ENCODE measurements around the gene PCDHA13.
"Not testable (repeated sequence)": the region's sequence is repeated elsewhere in the genome, so short reads cannot be mapped to it uniquely, and the experiment has no call there.

PCDHA13 gene, protein sequence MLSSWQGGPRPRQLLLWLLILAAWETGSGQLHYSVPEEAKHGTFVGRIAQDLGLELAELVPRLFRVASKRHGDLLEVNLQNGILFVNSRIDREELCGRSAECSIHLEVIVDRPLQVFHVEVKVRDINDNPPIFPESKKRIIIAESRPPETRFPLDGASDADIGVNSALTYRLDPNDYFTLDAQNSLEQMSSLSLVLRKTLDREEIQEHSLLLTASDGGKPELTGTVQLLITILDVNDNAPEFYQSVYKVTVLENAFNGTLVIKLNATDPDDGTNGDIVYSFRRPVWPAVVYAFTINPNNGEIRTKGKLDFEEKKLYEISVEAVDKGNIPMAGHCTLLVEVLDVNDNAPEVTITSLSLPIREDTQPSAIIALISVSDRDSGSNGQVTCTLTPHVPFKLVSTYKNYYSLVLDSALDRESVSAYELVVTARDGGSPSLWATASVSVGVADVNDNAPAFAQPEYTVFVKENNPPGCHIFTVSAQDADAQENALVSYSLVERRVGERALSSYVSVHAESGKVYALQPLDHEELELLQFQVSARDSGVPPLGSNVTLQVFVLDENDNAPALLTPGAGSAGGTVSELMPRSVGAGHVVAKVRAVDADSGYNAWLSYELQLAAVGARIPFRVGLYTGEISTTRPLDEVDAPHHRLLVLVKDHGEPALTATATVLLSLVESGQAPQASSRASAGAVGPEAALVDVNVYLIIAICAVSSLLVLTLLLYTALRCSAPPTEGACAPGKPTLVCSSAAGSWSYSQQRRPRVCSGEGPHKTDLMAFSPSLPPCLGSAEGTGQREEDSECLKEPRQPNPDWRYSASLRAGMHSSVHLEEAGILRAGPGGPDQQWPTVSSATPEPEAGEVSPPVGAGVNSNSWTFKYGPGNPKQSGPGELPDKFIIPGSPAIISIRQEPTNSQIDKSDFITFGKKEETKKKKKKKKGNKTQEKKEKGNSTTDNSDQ

DNA sequence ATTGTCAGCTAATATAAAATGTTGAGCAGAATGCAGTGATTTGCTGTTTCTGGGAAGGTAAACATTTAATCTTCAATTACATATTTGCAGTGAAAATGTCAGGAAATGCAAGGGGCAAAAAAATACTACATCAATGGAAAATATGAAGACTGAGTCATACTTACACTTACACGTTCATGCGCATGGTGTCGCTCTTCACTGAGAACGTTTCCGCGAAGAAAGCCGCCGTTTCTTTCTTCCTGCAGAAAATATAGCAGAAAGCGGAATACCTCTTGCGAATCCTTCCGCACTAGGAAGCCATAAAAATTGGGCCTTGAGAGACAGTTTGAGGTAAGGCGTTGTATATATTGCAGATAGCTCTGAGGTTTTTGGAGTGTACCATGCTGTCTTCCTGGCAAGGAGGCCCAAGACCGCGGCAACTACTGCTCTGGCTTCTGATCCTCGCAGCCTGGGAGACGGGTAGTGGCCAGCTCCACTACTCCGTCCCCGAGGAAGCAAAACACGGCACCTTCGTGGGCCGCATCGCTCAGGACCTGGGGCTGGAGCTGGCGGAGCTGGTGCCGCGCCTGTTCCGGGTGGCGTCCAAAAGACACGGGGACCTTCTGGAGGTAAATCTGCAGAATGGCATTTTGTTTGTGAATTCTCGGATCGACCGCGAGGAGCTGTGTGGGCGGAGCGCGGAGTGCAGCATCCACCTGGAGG lies at the start of gene PCDHA13:
TSS of gene PCDHA13 (plus strand) at position 236 of the 702 bp plus-strand sequence. CDS start at position 381, 145 bp downstream.
- no peak for DNase-seq (ENCODE audit: low read depth)

GRCh38 chr5:140833993-140834392 lies 47.9 kb upstream of the PCDHA13 start, which contains the start of gene PCDHA7:
TSS of gene PCDHA7 (plus strand) at chr5:140834269. CDS start at chr5:140834384, 115 bp downstream.
- DNase-seq (ENCODE audit: low read depth), result no peak

DNA sequence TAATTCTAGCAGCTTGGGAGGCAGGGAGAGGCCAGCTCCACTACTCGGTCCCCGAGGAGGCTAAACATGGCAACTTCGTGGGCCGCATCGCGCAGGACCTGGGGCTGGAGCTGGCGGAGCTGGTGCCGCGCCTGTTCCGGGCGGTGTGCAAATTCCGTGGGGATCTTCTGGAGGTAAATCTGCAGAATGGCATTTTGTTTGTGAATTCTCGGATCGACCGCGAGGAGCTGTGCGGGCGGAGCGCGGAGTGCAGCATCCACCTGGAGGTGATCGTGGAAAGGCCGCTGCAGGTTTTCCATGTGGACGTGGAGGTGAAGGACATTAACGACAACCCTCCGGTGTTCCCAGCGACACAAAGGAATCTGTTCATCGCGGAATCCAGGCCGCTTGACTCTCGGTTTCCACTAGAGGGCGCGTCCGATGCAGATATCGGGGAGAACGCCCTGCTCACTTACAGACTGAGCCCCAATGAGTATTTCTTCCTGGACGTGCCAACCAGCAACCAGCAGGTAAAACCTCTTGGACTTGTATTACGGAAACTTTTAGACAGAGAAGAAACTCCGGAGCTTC lies 47.4 kb upstream of the PCDHA13 start:
- not testable (repeated sequence) for DNase-seq (ENCODE audit: low read depth)

DNA sequence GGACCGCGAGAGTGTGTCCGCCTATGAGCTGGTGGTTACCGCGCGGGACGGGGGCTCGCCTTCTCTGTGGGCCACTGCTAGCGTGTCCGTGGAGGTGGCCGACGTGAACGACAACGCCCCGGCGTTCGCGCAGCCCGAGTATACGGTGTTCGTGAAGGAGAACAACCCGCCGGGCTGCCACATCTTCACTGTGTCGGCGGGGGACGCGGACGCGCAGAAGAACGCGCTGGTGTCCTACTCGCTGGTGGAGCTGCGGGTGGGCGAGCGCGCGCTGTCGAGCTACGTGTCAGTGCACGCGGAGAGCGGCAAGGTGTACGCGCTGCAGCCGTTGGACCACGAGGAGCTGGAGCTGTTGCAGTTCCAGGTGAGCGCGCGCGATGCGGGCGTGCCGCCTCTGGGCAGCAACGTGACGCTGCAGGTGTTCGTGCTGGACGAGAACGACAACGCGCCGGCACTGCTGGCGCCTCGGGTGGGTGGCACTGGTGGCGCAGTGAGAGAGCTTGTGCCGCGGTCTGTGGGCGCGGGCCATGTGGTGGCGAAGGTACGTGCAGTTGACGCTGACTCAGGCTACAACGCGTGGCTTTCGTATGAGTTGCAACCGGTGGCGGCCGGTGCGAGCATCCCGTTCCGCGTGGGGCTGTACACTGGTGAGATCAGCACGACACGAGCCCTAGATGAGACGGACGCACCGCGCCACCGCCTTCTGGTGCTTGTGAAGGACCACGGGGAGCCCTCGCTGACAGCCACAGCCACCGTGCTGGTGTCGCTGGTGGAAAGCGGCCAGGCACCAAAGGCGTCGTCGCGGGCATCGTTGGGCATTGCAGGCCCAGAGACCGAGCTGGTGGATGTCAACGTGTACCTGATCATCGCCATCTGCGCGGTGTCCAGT lies 46.1 kb upstream of the PCDHA13 start:
- no peak for DNase-seq (ENCODE audit: low read depth)

GRCh38 chr5:140840978-140841962 lies 40.7 kb upstream of the PCDHA13 start, which contains the start of gene PCDHA8:
TSS of gene PCDHA8 (plus strand) at chr5:140841187. CDS start at chr5:140841322, 135 bp downstream.
- DNase-seq (ENCODE audit: low read depth), result no peak

GRCh38 chr5:140842798-140843733 lies 38.9 kb upstream of the PCDHA13 start:
- no peak for DNase-seq (ENCODE audit: low read depth)

DNA sequence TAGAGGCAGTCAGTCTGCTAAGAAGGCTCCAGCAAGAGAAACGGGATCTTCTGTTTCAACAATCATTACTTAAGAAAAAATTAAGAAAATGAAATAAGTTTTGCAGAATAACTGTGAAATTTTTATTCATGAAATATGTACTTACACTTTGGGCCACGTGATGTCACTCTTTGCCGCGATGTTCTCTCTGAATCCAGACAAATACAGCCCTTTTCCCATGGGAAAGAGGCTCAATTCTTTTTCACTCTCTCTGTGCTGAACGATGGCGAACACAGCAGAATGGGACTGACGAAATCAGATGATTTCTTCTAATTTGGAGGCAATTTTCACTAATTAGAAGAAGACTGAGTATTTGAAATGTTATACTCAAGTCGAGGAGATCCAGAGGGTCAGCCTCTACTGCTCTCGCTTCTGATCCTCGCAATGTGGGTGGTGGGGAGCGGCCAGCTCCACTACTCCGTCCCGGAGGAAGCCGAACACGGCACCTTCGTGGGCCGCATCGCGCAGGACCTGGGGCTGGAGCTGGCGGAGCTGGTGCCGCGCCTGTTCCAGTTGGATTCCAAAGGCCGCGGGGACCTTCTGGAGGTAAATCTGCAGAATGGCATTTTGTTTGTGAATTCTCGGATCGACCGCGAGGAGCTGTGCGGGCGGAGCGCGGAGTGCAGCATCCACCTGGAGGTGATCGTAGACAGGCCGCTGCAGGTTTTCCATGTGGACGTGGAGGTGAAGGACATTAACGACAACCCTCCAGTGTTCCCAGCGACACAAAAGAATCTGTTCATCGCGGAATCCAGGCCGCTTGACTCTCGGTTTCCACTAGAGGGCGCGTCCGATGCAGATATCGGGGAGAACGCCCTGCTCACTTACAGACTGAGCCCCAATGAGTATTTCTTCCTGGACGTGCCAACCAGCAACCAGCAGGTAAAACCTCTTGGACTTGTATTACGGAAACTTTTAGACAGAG lies 33.5 kb upstream of the PCDHA13 start, which contains the start of gene PCDHA9:
TSS of gene PCDHA9 (plus strand) at position 244 of the 964 bp plus-strand sequence. CDS start at position 358, 114 bp downstream.
- DNase-seq (ENCODE audit: low read depth), result not testable (repeated sequence)

DNA sequence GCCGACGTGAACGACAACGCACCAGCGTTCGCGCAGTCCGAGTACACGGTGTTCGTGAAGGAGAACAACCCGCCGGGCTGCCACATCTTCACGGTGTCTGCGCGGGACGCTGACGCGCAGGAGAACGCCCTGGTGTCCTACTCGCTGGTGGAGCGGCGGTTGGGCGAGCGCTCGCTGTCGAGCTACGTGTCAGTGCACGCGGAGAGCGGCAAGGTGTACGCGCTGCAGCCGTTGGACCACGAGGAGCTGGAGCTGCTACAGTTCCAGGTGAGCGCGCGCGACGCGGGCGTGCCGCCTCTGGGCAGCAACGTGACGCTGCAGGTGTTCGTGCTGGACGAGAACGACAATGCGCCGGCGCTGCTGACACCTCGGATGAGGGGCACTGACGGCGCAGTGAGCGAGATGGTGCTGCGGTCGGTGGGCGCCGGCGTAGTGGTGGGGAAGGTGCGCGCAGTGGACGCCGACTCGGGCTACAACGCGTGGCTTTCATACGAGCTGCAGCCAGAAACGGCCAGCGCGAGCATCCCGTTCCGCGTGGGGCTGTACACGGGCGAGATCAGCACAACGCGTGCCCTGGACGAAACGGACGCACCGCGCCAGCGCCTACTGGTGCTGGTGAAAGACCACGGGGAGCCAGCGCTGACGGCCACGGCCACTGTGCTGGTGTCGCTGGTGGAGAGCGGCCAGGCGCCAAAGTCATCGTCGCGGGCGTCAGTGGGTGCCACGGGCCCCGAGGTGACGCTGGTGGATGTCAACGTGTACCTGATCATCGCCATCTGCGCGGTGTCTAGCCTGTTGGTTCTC lies 31.9 kb upstream of the PCDHA13 start:
- DNase-seq (ENCODE audit: low read depth), result not testable (repeated sequence)

DNA sequence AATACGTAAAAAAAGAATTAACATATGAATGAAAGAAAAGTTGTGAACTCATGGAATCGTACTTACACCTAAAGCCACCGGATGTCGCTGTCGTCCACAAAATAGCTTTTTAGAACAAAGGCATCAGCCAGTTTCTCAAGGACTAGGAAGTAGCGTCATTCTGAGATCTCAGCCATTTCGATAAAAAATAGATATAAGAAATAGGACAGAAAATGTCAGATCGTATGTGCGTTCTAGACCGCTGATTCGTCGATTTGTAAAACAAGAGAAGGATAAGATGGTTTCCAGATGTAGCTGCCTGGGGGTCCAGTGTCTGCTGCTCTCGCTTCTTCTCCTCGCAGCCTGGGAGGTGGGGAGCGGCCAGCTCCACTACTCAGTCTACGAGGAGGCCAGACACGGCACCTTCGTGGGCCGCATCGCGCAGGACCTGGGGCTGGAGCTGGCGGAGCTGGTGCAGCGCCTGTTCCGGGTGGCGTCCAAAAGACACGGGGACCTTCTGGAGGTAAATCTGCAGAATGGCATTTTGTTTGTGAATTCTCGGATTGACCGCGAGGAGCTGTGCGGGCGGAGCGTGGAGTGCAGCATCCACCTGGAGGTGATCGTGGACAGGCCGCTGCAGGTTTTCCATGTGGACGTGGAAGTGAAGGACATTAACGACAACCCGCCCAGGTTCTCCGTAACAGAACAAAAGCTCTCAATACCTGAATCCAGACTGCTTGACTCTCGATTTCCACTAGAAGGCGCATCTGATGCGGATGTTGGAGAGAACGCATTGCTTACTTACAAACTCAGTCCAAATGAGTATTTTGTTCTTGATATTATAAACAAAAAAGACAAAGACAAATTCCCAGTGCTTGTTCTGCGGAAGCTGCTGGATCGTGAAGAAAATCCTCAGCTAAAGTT lies 25.9 kb upstream of the PCDHA13 start, which contains the start of gene PCDHA10:
TSS of gene PCDHA10 (plus strand) at position 126 of the 903 bp plus-strand sequence. CDS start at position 278, 152 bp downstream.
- no peak for DNase-seq (ENCODE audit: low read depth)

- DNase-seq (ENCODE audit: low read depth), result no peak
Observed at GRCh38 chr5:140857177-140857986, 24.5 kb upstream of the PCDHA13 start.

DNA sequence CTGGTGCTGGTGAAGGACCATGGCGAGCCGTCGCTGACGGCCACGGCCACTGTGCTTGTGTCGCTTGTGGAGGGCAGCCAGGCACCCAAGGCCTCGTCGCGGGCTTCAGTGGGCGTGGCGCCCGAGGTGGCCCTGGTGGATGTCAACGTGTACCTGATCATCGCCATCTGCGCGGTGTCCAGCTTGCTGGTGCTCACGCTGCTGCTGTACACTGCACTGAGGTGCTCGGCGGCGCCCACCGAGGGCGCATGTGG lies 24.0 kb upstream of the PCDHA13 start:
- no peak for DNase-seq (ENCODE audit: low read depth)

DNA sequence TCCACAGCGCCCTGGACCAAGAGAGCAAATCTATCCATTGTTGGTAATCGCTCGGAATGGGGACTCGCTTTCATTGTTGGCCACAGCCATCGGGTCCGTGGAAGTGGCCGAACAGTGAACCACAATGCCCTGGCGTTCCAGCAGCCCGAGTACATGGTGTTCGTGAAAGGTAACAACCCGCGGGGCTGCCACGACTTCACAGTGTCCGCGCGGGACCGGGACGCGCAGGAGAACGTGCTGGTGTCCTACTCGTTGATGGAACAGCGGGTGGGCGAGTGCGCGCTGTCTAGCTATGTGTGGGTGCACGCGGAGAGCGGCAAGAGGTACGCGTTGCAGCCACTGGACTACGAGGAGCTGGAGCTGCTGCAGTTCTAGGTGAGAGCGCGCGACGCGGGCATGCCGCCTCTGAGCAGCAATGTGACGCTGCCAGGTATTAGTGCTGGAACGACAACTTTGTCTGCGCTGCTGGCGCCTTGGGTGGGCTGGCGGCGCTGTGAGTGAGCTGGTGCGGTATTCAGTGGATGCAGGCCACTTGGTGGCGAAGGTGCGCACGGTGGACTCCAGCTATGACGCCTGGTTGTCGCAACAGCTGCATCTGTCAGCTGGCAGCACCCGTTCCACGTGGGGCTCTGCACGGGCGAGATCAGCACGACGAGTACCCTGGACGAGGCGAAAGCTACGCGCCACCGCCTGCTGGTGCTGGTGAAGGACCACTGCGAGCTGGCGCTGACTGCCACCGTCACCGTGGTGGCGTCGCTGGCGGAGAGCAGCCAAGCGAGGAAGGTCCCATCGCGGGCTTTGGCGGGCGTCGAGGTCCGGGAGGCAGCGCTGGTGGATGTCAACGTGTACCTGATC lies 19.3 kb upstream of the PCDHA13 start:
- DNase-seq (ENCODE audit: low read depth), result no peak

Data from fibroblast of the conjunctiva (primary cell).